ENCODE results near the gene SEMA6D.

GRCh38 chr15:47724346-47724745, 7.0 kb downstream of the SEMA6D start:
- TF ChIP-seq CTCF (IDR thresholded peaks at IDR 0.05 in 2 of 3, conservative IDR thresholded peaks at IDR 0.05 in 1 of 3; ENCODE audit: control insufficient read depth in 2 of 3, extremely low read depth in 1 of 3, insufficient read depth in 1 of 3, low read depth in 3 of 3, low read length in 3 of 3) (no peak), SIX5 (IDR thresholded peaks at IDR 0.05; ENCODE audit: low read depth, low read length, severe bottlenecking) (no peak), BHLHE40 (IDR thresholded peaks at IDR 0.05; ENCODE audit: borderline replicate concordance in 1 of 2, low read depth in 2 of 2, low read length in 1 of 2) (no peak), SRF (IDR thresholded peaks at IDR 0.05; ENCODE audit: low read depth in 2 of 2, low read length in 2 of 2) (no peak), KDM1A (IDR thresholded peaks at IDR 0.05; ENCODE audit: borderline replicate concordance) (no peak), ATF2 (IDR thresholded peaks at IDR 0.05; ENCODE audit: low read length) (no peak), POLR2A (IDR thresholded peaks at IDR 0.05; ENCODE audit: low read depth, low read length) (no peak), RAD21 (IDR thresholded peaks at IDR 0.05; ENCODE audit: insufficient read depth, low read depth, low read length) (no peak), ESRRA (IDR thresholded peaks at IDR 0.05; ENCODE audit: low read length) (no peak)
